ENCODE measurements around the gene OSBP.
A peak's percentile ranks its signal among the peaks of the same experiment; 100 is the strongest.
"Not testable (repeated sequence)": the region's sequence is repeated elsewhere in the genome, so short reads cannot be mapped to it uniquely, and the experiment has no call there.

OSBP gene

GRCh38 chr11:59552844-59553243 is 62.7 kb downstream of the OSBP start:
- no peak for DNase-seq

GRCh38 chr11:59551659-59552521 is 63.7 kb downstream of the OSBP start:
- DNase-seq, result no peak

GRCh38 chr11:59550842-59551658 is 64.5 kb downstream of the OSBP start:
- DNase-seq, result peak; percentile 91

- peak; percentile 96 for DNase-seq
These were observed 65.2 kb downstream of the OSBP start for GRCh38 chr11:59550368-59550841.

- no peak for DNase-seq
These were observed 67.3 kb downstream of the OSBP start for GRCh38 chr11:59548309-59548656.

- not testable (repeated sequence) for DNase-seq
These were observed 67.8 kb downstream of the OSBP start for GRCh38 chr11:59547605-59548308.

GRCh38 chr11:59545179-59546020 is 70.2 kb downstream of the OSBP start:
- DNase-seq, result no peak

- DNase-seq, result no peak
These were observed 70.8 kb downstream of the OSBP start for GRCh38 chr11:59544869-59545178.

- DNase-seq, result not testable (repeated sequence)
These were observed 71.9 kb downstream of the OSBP start for GRCh38 chr11:59543713-59544112.

GRCh38 chr11:59542142-59542810 is 73.3 kb downstream of the OSBP start:
- no peak for DNase-seq

GRCh38 chr11:59534676-59535075 is 80.9 kb downstream of the OSBP start:
- DNase-seq, result no peak

- DNase-seq, result no peak
These were observed 83.0 kb downstream of the OSBP start for GRCh38 chr11:59532620-59533019.

- no peak for DNase-seq
These were observed 86.9 kb downstream of the OSBP start for GRCh38 chr11:59528711-59529110.

Measured in NCI-H1092 (cell line).